SK-N-SH (cell line): ENCODE measurements around the gene C10orf67. TPM values are rescaled to one million over a fixed set of nuclear protein-coding genes. Genes with fewer than 3 reads are reported as not detected.

Source experiments
- CTCF ChIA-PET: fragments of 300-600, 350-600 bp; formaldehyde crosslinking; extraction: SDS; loops from one replicate; lab custom pipeline; 2021; lab: Yijun Ruan, JAX
- POLR2A ChIA-PET: fragments of 350-600 bp; sonication (Branson Sonifier 250); formaldehyde crosslinking; extraction: SDS; loops from one replicate; lab custom pipeline; 2020; ENCODE audit warnings: antibody characterized with exemption, inconsistent platforms; lab: Yijun Ruan, JAX
- DNase-seq: peaks from one replicate; pipeline ENCODE4 v3.0.0; 2012
- H2AFZ ChIP-seq: fragments of 200-600 bp; sonication (generic); 2 replicates; pipeline ENCODE4 v1.8.1; 2016; ENCODE audit warnings: antibody characterized with exemption, mild to moderate bottlenecking, low read depth
- H3F3A ChIP-seq: fragments of 200-600 bp; sonication (generic); replicated peaks from 2 replicates; pipeline ENCODE3; 2016; ENCODE audit warnings: antibody characterized with exemption, mild to moderate bottlenecking; ENCODE audit not compliant: insufficient read depth
- H3K27ac ChIP-seq, 2 experiments: fragments of 200-500 bp in 1 of 2; fragments of 200-600 bp in 1 of 2; sonication (Bioruptor generic) in 1 of 2; sonication (generic), shearing (Covaris generic) in 1 of 2; 2 replicates each; pipeline versions ENCODE4 v1.5.1 to v1.6.1; 2014 to 2016; ENCODE audit warnings: low read depth in 2 of 2, inconsistent platforms in 1 of 2, low read length in 1 of 2, mild to moderate bottlenecking in 1 of 2, mixed read lengths in 1 of 2
- H3K27me3 ChIP-seq: fragments of 200-600 bp; sonication (generic), shearing (Covaris generic); 2 replicates; pipeline ENCODE4 v1.6.1; 2016; ENCODE audit warnings: mixed run types; ENCODE audit not compliant: insufficient read depth
- H3K36me3 ChIP-seq, 2 experiments: fragments of 200-500 bp in 1 of 2; fragments of 200-600 bp in 1 of 2; sonication (Bioruptor generic) in 1 of 2; sonication (generic) in 1 of 2; replicated peaks in 1 of 2; 2 replicates each; pipeline versions ENCODE3 to v1.5.1; 2014 to 2016; ENCODE audit warnings: low read length in 1 of 2, mild to moderate bottlenecking in 1 of 2; ENCODE audit not compliant: insufficient read depth in 2 of 2, control insufficient read depth in 1 of 2
- H3K4me1 ChIP-seq, 2 experiments: fragments of 200-500 bp in 1 of 2; fragments of 200-600 bp in 1 of 2; sonication (Bioruptor generic) in 1 of 2; sonication (generic), shearing (Covaris generic) in 1 of 2; 2 replicates each; pipeline versions ENCODE4 v1.5.1 to v1.6.1; 2014 to 2016; ENCODE audit warnings: low read depth in 1 of 2, low read length in 1 of 2, mixed run types in 1 of 2; ENCODE audit not compliant: insufficient read depth in 2 of 2, control insufficient read depth in 1 of 2
- H3K4me2 ChIP-seq: fragments of 200-600 bp; sonication (generic), shearing (Covaris generic); 2 replicates; pipeline ENCODE4 v1.6.1; 2017; ENCODE audit warnings: mixed run types
- H3K4me3 ChIP-seq, 2 experiments: fragments of 200-500 bp in 1 of 2; fragments of 200-600 bp in 1 of 2; sonication (Bioruptor generic) in 1 of 2; sonication (generic), shearing (Covaris generic) in 1 of 2; 2 replicates each; pipeline versions ENCODE4 v1.5.1 to v1.8.1; 2014 to 2016; ENCODE audit warnings: low read depth in 2 of 2, inconsistent platforms in 1 of 2, low read length in 1 of 2, mild to moderate bottlenecking in 1 of 2, mixed read lengths in 1 of 2, moderate library complexity in 1 of 2
- H3K79me2 ChIP-seq: fragments of 200-600 bp; sonication (generic); 2 replicates; pipeline ENCODE4 v1.8.1; 2017; ENCODE audit warnings: mild to moderate bottlenecking; ENCODE audit not compliant: insufficient read depth
- H3K9ac ChIP-seq: fragments of 200-600 bp; sonication (generic); 2 replicates; pipeline ENCODE4 v1.6.1; 2017; ENCODE audit warnings: mixed run types
- H3K9me2 ChIP-seq: fragments of 200-600 bp; sonication (generic); 2 replicates; pipeline ENCODE4 v1.6.1; 2017; ENCODE audit warnings: mixed run types
- H3K9me3 ChIP-seq: fragments of 200-600 bp; sonication (generic); 2 replicates; pipeline ENCODE4 v1.6.1; 2017; ENCODE audit warnings: mixed run types, mild to moderate bottlenecking, moderate library complexity
- H4K20me1 ChIP-seq: fragments of 200-600 bp; sonication (generic); 2 replicates; pipeline ENCODE4 v1.6.1; 2017; ENCODE audit warnings: mild to moderate bottlenecking, mixed run types; ENCODE audit not compliant: insufficient read depth
- EZH2phosphoT487 ChIP-seq: fragments of 200-600 bp; sonication (generic); IDR thresholded peaks from 2 replicates; pipeline ENCODE4 v1.6.1; 2017; ENCODE audit warnings: low read depth, mixed run types, mild to moderate bottlenecking, antibody characterized with exemption, moderate library complexity, borderline replicate concordance
- RAD21 ChIP-seq: IDR thresholded peaks from 2 replicates; pipeline ENCODE4 v1.6.1; 2012; ENCODE audit warnings: mild to moderate bottlenecking, low read length
- SMC3 ChIP-seq: IDR thresholded peaks from 2 replicates; pipeline ENCODE4 v1.6.1; 2012; ENCODE audit warnings: low read depth, low read length, improper control_type of control experiment
- TAF1 ChIP-seq: IDR thresholded peaks from 2 replicates; pipeline ENCODE4 v1.6.1; 2012; ENCODE audit warnings: low read depth, mild to moderate bottlenecking, low read length, moderate library complexity, borderline replicate concordance
- TCF12 ChIP-seq: IDR thresholded peaks from 2 replicates; pipeline ENCODE4 v1.4.0; 2012
- YY1 ChIP-seq: IDR thresholded peaks from 2 replicates; pipeline ENCODE4 v1.4.0; 2012; ENCODE audit warnings: low read depth, mild to moderate bottlenecking
- WGBS: methylation state at CpG from one replicate; pipeline ENCODE4 v1.1.6; 2017; ENCODE audit warnings: low lambda C conversion rate; 5-methylcytosine and 5-hydroxymethylcytosine counted together
- polyA plus RNA-seq, 3 experiments: library from polyadenylated mRNA; depleted of rRNA; stranded (reverse); fragments of >200 nt; gene quantifications; 2 replicates each; pipeline ENCODE4 v1.2.3, GENCODE V29; 2012
- TF ChIP-seq, protein P1 (sequence below): fragments of 200-600 bp; sonication (generic); IDR thresholded peaks from 2 replicates; pipeline ENCODE4 v1.6.1; 2017; ENCODE audit warnings: antibody characterized with exemption, mild to moderate bottlenecking, moderate library complexity

The C10orf67 gene
- polyA plus RNA-seq, 1 of the 3 experiments (the other 2 are of a cell fraction): 0.97 TPM

DNA sequence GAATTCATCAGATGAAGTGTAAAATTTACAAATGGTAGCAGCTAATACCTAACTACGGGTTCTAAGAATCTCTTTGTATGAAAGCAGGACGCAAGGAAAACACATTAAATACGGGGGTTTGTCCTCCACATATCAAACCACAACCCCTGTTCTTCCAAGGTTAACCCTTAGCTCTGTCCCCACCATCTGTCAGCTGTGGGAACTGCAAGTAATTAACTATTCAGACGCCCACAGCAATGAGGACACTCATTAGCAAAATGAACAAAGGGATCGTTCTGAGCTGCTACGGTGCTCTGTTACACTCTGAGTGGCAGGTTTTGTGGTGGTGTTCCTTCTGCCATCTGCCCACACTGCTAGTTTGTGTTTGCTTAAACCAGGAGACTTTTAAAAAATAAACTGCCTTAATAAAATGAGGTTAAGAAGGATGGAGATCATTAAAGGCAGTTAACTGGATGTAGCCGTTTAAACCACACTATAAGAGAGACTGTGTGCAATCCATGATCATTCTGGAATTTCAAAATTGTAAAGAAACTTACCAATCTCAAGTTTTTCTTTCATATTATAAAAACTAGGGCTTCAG lies 51.4 kb downstream of the C10orf67 start:
- Histone ChIP-seq H2AFZ (no peak overlapping the region), H3K4me2 (no peak overlapping the region), H4K20me1 (no peaks in the 10 kb centered on the region), H3K4me1 (no peaks in the 10 kb centered on the region; a peak in 1 of 4 replicates), H3K36me3 (no peaks in the 10 kb centered on the region), H3K4me3 (no peak overlapping the region), H3K27me3 (no peaks in the 10 kb centered on the region), H3K27ac (no peak overlapping the region), H3K9me2 (no peaks in the 10 kb centered on the region), H3K9me3 (no peaks in the 10 kb centered on the region), H3K79me2 (no peaks in the 10 kb centered on the region), H3F3A (no peaks in the 10 kb centered on the region), H3K9ac (no peak overlapping the region)
- DNase-seq: peak; percentile 70
- WGBS: 2% methylated on average over 7 of the region's 7 CpGs
- ChIA-PET CTCF (interaction anchor here (0.6 to 7.7 kb wide), 31 partner anchors 9 to 1339 kb away, joined by 3 to 208 read pairs (median 3); no protein-coding TSS in a partner anchor), POLR2A (interaction anchor here (0.7 kb wide), 1 partner anchor 134 kb away, joined by 3 read pairs; no protein-coding TSS in a partner anchor)
- TF ChIP-seq RAD21: peak; percentile 73
- TF ChIP-seq YY1: no peak
- TF ChIP-seq SMC3: peak; percentile 79
- TF ChIP-seq, protein P1, sequence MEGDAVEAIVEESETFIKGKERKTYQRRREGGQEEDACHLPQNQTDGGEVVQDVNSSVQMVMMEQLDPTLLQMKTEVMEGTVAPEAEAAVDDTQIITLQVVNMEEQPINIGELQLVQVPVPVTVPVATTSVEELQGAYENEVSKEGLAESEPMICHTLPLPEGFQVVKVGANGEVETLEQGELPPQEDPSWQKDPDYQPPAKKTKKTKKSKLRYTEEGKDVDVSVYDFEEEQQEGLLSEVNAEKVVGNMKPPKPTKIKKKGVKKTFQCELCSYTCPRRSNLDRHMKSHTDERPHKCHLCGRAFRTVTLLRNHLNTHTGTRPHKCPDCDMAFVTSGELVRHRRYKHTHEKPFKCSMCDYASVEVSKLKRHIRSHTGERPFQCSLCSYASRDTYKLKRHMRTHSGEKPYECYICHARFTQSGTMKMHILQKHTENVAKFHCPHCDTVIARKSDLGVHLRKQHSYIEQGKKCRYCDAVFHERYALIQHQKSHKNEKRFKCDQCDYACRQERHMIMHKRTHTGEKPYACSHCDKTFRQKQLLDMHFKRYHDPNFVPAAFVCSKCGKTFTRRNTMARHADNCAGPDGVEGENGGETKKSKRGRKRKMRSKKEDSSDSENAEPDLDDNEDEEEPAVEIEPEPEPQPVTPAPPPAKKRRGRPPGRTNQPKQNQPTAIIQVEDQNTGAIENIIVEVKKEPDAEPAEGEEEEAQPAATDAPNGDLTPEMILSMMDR: peak; percentile 72

DNA sequence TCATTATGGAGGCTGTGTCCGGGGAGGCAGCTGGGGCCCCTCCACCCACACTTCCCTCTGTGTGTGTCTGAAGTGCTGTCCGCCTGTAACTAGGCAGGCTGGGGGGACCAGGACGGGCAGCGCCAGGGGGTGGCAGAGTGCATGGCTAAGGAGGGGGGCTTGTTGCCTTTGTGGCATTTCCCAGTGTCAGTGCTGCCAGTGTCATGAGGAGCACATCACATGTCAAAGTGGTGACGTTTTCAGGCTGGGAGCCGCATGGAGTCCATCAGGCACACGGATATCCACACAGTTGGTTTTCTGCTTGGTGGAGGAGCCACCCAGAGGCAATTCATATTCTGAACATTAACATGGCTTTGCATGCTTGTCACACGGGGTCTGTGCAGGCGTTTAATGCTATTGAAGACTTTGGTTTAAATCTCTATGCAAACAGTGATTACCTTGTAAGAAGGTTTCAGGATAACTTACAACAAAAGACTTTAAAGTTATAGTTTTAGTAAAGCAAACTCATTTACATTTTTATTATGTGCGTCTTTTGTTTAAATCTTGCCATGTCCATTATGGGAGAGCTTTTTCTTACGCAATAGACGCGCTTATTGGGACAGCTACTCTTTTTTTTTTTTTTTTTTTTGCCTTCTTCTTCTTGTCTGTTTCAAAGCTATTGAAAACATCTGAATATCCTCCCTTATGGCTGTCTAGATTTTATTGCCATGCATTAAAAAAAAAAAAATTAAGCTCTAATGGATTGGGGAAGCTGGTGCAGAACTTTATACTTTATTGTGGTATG lies 52.9 kb downstream of the C10orf67 start:
- no peak overlapping the region for H3K9ac ChIP-seq
- no peak overlapping the region for H3K4me3 ChIP-seq
- no peaks in the 10 kb centered on the region for H3K9me3 ChIP-seq
- H3K79me2 ChIP-seq: no peaks in the 10 kb centered on the region
- no peaks in the 10 kb centered on the region; a peak in 1 of 4 replicates for H3K4me1 ChIP-seq
- H3K27ac ChIP-seq: no peak overlapping the region
- DNase-seq: no peak
- no peaks in the 10 kb centered on the region for H3K9me2 ChIP-seq
- H3K4me2 ChIP-seq: no peak overlapping the region
- no peaks in the 10 kb centered on the region for H3F3A ChIP-seq
- H3K36me3 ChIP-seq: no peaks in the 10 kb centered on the region
- TF ChIP-seq SMC3 (no peak), TCF12 (no peak), TAF1 (no peak), EZH2phosphoT487 (no peak)
- ChIA-PET CTCF (interaction anchor here (0.7 to 7.7 kb wide), 12 partner anchors 7 to 237 kb away, joined by 3 to 208 read pairs (median 6); no protein-coding TSS in a partner anchor), POLR2A (no interaction called here)
- 65% methylated on average over 12 of the region's 13 CpGs for WGBS
- no peaks in the 10 kb centered on the region for H4K20me1 ChIP-seq
- no peaks in the 10 kb centered on the region for H3K27me3 ChIP-seq
- no peak overlapping the region for H2AFZ ChIP-seq
